ENCODE results near the gene IGF2BP3.

DNA sequence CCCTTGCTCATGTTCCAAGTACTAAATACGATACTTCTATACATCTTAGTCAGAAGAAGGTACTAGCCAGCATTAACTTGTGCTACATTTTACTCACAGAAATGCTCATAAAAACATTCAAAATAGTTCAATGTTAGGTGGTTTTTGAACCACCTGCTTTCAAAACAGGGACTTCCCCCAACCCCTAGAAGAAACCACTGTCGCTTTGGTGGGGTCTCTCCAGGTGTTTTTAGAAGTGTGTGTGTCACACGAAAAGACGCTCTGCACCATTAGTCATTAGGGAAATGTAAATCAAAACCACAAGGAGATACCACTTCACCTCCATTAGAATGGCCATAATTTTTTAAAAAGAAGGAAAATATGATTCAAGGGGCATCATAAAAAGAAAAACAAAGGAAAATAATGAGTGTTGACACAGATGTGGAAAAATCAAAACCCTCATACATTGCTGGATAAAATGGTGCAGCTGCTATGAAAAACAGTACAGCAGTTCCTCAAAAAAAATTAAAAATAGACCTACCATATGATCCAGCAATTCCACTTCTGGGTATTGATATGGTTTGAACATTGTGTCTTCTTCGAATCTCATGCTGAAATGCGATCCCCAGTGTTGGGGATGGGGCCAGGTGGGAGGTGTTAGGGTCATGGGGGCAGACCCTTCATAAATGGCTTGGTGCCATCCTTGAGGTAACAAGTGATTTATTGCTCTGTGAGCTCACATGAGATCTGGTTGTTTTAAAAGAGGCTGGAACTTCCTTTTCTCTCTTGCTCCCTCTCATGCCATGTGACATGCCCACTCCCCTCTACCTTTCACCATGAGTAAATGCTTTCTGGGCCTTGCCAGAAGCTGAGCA lies 96.9 kb downstream of the IGF2BP3 start:
- TF ChIP-seq, protein P1, sequence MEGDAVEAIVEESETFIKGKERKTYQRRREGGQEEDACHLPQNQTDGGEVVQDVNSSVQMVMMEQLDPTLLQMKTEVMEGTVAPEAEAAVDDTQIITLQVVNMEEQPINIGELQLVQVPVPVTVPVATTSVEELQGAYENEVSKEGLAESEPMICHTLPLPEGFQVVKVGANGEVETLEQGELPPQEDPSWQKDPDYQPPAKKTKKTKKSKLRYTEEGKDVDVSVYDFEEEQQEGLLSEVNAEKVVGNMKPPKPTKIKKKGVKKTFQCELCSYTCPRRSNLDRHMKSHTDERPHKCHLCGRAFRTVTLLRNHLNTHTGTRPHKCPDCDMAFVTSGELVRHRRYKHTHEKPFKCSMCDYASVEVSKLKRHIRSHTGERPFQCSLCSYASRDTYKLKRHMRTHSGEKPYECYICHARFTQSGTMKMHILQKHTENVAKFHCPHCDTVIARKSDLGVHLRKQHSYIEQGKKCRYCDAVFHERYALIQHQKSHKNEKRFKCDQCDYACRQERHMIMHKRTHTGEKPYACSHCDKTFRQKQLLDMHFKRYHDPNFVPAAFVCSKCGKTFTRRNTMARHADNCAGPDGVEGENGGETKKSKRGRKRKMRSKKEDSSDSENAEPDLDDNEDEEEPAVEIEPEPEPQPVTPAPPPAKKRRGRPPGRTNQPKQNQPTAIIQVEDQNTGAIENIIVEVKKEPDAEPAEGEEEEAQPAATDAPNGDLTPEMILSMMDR (IDR thresholded peaks at IDR 0.05), result no peak
- no peak for TF ChIP-seq POLR2A (IDR thresholded peaks at IDR 0.05)
